Activated B cell treated with CpG ODN at 0.5 μM for 24 hours (primary cell): ENCODE measurements around the gene ADAM19. TPM values are rescaled to one million over a fixed set of nuclear protein-coding genes. Genes with fewer than 3 reads are reported as not detected.

ENCODE experiments used
- ATAC-seq: fragments of 200-7000 bp; cut with Tn5 transposase; one replicate; pipeline ENCODE4 v1.10.0; 2021; ENCODE audit warnings: low read depth, mild to moderate bottlenecking, moderate library complexity
- CTCF ChIA-PET: fragments of 350-600 bp; sonication (Branson Sonifier 250); formaldehyde crosslinking; loops from one replicate; lab custom pipeline; 2021; ENCODE audit warnings: antibody characterized with exemption; lab: Charles Lee
- POLR2A ChIA-PET: fragments of 350-600 bp; sonication (Branson Sonifier 250); formaldehyde crosslinking; loops from one replicate; lab custom pipeline; 2021; ENCODE audit warnings: antibody characterized with exemption; lab: Charles Lee
- DNase-seq: peaks from one replicate; pipeline ENCODE4 v3.0.0; 2022
- H3K27ac Mint-ChIP-seq: one replicate; pipeline ENCODE4 v1.8.0; 2020; ENCODE audit warnings: mixed read lengths
- H3K27me3 Mint-ChIP-seq: one replicate; pipeline ENCODE4 v1.8.0; 2021; ENCODE audit warnings: mixed read lengths
- H3K36me3 Mint-ChIP-seq: one replicate; pipeline ENCODE4 v1.8.0; 2021; ENCODE audit warnings: low read depth, mixed read lengths
- H3K4me1 Mint-ChIP-seq: one replicate; pipeline ENCODE4 v1.8.0; 2021; ENCODE audit warnings: mixed read lengths
- H3K4me3 Mint-ChIP-seq: one replicate; pipeline ENCODE4 v1.8.0; 2020; ENCODE audit warnings: mild to moderate bottlenecking, mixed read lengths
- H3K9me3 Mint-ChIP-seq: one replicate; pipeline ENCODE4 v1.8.0; 2020; ENCODE audit warnings: mixed read lengths
- intact Hi-C: fragments of 100-400 bp; cut with micrococcal nuclease; formaldehyde crosslinking; loops from one replicate; pipeline ENCODE4 v1.15.1; 2024
- total RNA-seq: library from RNA; stranded (reverse); gene quantifications from 2 replicates; pipeline ENCODE4 v1.2.3, GENCODE V29; 2022
- TF ChIP-seq, protein P1 (sequence below): fragments of 200-600 bp; IDR thresholded peaks from one replicate; pipeline ENCODE4 v1.8.0; 2022; ENCODE audit warnings: antibody characterized with exemption, mild to moderate bottlenecking

Gene ADAM19
- total RNA-seq, 1 donor from 2014 or later: 136 TPM

- Mint-ChIP-seq H3K36me3 (peaks cover 94% of the 10 kb centered on the region), H3K4me1 (peaks cover 96% of the 10 kb centered on the region), H3K9me3 (no peaks in the 10 kb centered on the region), H3K27me3 (no peaks in the 10 kb centered on the region), H3K4me3 (no peak overlapping the region), H3K27ac (peak overlapping the region; percentile 95)
- DNase-seq (no peak), ATAC-seq (no peak)
- CTCF ChIA-PET: interaction anchor here (0.6 kb wide), 1 partner anchor 60 kb away, joined by 3 read pairs; no protein-coding TSS in a partner anchor
- intact Hi-C loops: no loop called here
- TF ChIP-seq, protein P1, sequence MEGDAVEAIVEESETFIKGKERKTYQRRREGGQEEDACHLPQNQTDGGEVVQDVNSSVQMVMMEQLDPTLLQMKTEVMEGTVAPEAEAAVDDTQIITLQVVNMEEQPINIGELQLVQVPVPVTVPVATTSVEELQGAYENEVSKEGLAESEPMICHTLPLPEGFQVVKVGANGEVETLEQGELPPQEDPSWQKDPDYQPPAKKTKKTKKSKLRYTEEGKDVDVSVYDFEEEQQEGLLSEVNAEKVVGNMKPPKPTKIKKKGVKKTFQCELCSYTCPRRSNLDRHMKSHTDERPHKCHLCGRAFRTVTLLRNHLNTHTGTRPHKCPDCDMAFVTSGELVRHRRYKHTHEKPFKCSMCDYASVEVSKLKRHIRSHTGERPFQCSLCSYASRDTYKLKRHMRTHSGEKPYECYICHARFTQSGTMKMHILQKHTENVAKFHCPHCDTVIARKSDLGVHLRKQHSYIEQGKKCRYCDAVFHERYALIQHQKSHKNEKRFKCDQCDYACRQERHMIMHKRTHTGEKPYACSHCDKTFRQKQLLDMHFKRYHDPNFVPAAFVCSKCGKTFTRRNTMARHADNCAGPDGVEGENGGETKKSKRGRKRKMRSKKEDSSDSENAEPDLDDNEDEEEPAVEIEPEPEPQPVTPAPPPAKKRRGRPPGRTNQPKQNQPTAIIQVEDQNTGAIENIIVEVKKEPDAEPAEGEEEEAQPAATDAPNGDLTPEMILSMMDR: no peak
- POLR2A ChIA-PET: interaction anchor here (0.8 to 1.4 kb wide), 2 partner anchors 11 to 153 kb away, joined by 3 to 6 read pairs; no protein-coding TSS in a partner anchor
Measured at GRCh38 chr5:157481666-157482065, 93.9 kb downstream of the ADAM19 start.

GRCh38 chr5:157481265-157481664 is 94.3 kb downstream of the ADAM19 start:
- TF ChIP-seq, protein P1: no peak
- no peak for DNase-seq
- H3K27ac Mint-ChIP-seq: peak overlapping the region; percentile 92

GRCh38 chr5:157479612-157480510 is 95.7 kb downstream of the ADAM19 start:
- Mint-ChIP-seq H3K27me3 (no peaks in the 10 kb centered on the region), H3K36me3 (peaks cover 92% of the 10 kb centered on the region), H3K4me3 (peak overlapping the region; percentile 16), H3K4me1 (peaks cover 81% of the 10 kb centered on the region), H3K9me3 (no peaks in the 10 kb centered on the region), H3K27ac (peak overlapping the region; percentile 92)
- ChIA-PET CTCF (interaction anchor here (0.8 to 3.8 kb wide), 5 partner anchors 8 to 264 kb away, joined by 4 to 12 read pairs (median 4); partner anchors contain the start of gene LSM11), POLR2A (interaction anchor here (1.0 to 1.4 kb wide), 3 partner anchors 9 to 31 kb away, joined by 3 to 6 read pairs (median 3); no protein-coding TSS in a partner anchor)
- intact Hi-C loops: loop anchor here (2.0 to 10.0 kb wide), 4 partner anchors 61 to 335 kb away; partner anchors contain the start of gene MED7
- DNase-seq (no peak), ATAC-seq (no peak)
- TF ChIP-seq, protein P1: no peak

More at GRCh38 chr5:157481265-157481664, 94.3 kb downstream of the ADAM19 start:
- peaks cover 95% of the 10 kb centered on the region for H3K4me1 Mint-ChIP-seq
- no peaks in the 10 kb centered on the region for H3K27me3 Mint-ChIP-seq
- ChIA-PET CTCF (interaction anchor here (0.8 to 3.8 kb wide), 2 partner anchors 49 to 262 kb away, joined by 4 to 12 read pairs; partner anchors contain the start of gene LSM11), POLR2A (interaction anchor here (0.7 to 1.4 kb wide), 6 partner anchors 10 to 153 kb away, joined by 3 to 6 read pairs (median 3); no protein-coding TSS in a partner anchor)
- peak overlapping the region; percentile 63 for H3K4me3 Mint-ChIP-seq
- intact Hi-C loops: no loop called here
- peaks cover 94% of the 10 kb centered on the region for H3K36me3 Mint-ChIP-seq
- peak; percentile 68 for ATAC-seq
- no peaks in the 10 kb centered on the region for H3K9me3 Mint-ChIP-seq

DNA sequence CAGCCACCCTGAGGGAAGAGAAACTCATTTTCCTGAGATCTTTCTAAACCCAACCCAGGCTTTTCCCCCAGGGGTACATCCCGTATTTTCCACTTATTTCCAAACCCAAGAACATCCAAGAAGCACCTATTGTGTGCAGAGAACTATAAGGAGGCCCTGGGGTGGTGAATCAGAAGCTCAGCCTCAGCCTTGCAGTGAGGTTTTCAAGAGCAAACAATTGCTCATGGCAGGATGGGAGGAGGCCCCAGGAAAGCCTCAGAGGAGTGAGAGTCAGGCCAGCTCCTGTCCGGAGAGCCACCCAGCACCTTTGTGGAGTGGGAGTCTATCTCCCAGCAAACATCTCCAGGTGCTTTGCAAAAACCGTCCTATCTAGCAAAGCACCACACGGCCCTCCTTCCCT is 96.4 kb downstream of the ADAM19 start:
- ATAC-seq (no peak), DNase-seq (no peak)
- Mint-ChIP-seq H3K27ac (peak overlapping the region; percentile 92), H3K4me1 (peaks cover 74% of the 10 kb centered on the region), H3K27me3 (no peaks in the 10 kb centered on the region), H3K9me3 (no peaks in the 10 kb centered on the region), H3K36me3 (peaks cover 92% of the 10 kb centered on the region), H3K4me3 (peak overlapping the region; percentile 15)
- ChIA-PET POLR2A (interaction anchor here (0.6 to 1.4 kb wide), 2 partner anchors 30 to 129 kb away, joined by 3 to 5 read pairs; no protein-coding TSS in a partner anchor), CTCF (interaction anchor here (0.9 to 3.8 kb wide), 3 partner anchors 7 to 264 kb away, joined by 4 to 12 read pairs (median 5); partner anchors contain the start of gene LSM11)
- intact Hi-C loops: loop anchor here (2.0 to 10.0 kb wide), 4 partner anchors 62 to 334 kb away; partner anchors contain the start of gene MED7
- TF ChIP-seq, protein P1: no peak
